ENCODE results near the gene FOXB2.
"Not testable (repeated sequence)": the region's sequence is repeated elsewhere in the genome, so short reads cannot be mapped to it uniquely, and the experiment has no call there.

FOXB2 gene

DNA sequence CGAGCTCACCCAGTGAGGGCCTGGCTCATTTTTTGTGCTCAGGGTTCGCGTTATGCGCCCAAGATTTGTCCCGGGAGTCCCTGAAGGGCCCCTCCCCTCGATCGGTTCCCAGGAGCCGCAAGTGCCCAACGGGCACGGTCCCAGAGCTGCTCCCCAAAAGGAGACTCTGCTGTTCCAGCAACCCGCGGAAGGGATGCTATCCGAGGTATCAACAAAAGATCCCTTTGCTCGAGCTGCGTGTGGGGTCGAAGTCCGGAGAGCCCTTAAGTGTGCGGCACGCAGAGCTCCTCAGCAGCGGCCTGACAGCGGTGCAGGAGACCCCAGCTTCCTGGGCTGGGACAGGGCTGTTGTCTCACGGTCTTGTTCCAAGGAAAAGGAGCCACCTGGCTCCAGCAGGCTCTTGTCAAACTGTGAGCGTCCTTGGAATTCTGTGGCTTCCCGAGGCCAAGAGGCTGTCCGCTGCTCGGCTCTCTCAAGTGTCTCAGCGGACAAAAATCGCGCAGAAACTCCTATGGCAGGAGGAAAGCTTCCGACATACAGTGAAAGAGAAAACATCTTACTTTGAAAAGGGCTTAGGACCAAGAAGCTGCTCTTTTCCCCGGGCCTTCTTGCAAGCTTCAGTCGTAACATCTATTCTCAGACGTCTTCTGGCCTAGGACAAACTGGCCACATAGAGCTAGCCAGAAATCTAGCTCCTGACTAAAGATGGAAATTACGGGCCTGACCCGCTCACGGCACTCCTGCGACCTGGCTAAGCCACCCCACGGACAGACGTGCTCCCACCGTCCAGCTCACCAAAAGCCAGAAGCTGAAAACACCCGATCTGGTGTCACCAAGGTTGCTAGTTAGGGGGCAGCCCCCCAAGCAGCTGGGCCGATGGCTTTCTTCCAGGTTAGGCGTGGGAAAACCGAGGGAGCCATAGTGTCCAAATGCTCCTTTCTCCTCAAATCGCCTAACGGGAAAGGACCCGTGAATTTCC is 2.6 kb upstream of the FOXB2 start:
- DNase-seq: no peak

DNA sequence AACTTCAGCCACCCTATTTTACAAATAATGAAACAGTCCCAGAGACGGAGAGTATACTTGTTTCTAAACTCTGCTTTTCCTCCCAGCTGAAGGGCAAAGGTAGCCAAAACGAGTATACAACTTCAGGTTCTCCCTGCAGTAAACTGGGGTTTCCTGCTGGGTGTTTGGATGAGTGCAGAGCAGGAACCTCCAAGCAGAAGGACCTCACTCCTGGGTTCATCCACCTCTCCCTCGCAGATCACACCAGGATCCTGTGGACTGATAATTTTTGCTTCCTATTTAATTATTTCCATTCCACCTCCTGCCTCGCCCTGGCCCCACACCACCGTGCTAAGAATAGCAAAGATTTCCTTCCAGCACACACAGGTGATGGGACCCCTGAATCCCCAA is 2.0 kb upstream of the FOXB2 start:
- no peak for DNase-seq

DNA sequence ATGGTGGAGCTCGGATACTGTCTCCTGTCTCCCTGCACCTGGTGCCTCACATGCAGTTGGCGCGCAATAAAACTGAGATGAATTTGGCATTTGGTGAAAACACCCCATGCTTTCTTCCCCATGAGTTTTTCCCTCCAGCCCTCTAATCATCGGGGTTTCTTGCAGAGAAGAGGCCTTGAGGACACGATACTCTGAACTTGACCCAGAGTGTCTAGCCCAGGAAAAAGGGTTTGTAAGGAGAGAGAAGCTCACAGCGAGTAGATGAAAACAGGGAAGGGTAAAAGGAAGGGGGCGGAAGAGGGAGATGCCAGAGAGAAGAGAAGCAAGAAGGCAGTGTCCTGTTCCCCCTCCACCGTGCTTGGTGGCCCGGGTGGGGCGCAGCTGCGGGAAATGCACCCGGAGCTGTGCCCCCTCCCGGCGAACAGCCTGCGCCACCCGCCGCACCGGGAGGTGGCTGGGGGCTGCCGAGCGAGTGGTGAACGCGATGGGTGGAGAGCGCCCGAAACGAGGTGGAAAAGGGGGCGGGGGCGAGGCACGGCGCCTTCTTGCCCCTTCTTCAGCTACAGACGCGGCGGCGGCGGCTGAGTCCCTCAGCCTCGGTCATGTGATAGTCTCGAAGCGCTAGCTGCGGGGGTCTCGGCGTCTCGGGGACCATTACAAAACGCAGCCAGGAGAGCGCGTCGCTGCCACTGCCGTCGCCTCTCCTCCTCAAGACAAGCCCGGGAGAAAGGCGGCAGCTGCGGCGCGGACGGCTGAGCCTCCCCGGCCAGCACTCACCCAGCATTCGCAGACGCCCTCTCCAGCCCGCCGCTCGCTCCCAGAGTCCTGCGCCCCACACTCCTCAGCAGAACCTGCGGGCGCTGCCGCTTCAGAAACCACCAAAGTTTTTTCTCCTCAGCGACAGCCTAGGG is 1.1 kb upstream of the FOXB2 start:
- DNase-seq: peak; percentile 8

DNA sequence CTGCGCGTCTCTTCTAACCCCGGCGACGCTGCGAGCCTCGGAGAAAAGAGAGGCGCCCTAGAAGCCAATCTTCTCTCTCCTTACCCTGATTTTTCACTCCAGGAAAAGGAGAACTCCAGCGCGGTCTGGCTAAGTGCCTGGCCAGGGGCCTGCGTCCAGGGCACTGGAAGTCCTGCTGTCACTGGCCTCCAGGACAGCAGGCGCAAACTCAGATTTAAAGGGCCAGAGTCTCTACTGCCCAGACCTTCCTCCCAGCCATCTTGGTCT is 553 bp upstream of the FOXB2 start:
- no peak for DNase-seq

DNA sequence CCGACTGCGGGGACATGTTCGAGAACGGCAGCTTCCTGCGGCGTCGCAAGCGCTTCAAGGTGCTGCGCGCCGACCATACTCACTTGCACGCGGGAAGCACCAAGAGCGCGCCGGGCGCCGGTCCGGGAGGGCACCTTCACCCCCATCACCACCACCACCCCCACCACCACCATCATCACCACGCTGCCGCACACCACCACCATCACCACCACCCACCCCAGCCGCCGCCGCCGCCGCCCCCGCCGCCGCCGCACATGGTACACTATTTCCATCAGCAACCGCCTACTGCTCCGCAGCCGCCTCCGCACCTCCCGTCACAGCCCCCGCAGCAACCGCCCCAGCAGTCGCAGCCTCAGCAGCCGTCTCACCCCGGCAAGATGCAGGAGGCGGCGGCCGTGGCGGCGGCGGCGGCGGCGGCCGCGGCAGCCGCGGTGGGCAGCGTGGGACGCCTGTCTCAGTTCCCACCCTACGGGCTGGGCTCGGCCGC is 514 bp downstream of the FOXB2 start:
- no peak for DNase-seq

DNA sequence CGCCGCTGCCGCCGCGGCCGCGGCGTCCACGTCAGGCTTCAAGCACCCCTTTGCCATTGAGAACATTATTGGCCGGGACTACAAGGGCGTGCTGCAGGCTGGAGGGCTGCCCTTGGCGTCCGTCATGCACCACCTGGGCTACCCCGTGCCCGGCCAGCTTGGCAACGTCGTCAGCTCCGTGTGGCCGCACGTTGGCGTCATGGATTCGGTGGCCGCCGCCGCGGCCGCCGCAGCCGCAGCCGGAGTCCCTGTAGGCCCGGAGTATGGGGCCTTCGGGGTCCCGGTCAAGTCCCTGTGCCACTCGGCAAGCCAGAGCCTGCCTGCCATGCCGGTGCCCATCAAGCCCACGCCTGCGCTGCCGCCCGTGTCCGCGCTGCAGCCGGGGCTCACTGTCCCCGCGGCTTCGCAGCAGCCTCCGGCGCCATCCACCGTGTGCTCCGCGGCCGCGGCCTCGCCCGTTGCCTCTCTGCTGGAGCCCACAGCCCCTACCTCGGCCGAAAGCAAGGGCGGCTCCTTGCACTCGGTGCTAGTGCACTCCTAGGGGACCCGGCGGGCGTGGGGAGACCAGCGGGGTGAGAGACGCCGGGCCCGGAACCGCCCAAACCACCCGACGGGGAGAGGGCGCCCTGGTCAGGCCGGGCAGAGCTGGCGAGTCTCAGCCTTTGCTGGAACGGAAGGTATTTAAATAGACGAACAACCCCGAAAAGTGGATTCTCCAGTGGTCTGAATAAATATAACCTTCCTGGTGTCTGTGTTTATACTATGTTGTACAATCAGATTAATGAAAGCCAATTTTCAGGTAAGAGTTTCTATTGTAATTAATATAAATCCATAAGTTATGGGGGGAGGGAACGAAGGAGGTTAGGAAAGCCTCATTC is 1.2 kb downstream of the FOXB2 start:
- DNase-seq: peak; percentile 4

DNA sequence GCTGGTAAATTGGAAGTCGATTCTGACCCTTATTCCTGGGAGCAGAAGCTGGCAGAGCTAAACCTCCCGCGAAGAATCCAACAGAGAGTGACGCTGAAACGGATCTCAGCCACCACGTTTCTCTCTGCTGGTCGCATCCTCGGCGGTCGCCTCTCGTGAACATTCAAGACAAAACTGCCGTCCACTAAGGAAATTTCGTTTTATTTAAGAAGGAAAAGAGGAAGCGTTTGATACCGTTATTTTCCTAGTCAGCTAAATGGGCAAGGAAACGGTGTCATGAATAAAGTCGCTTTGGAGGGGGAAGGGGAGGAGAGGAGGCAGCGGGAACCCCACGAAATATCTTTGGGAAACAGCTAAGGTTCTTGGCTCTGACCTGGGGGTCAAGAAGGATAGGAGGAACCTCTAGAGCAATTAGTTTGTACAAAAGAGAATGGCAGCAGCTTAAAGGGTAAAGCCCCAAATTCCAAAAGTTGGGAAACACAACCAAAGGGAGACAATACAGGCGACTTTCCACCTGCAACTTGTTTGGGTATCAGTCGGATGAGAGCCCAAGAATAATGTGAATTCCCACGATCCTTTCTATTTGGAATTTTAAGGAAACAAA is 1.9 kb downstream of the FOXB2 start:
- DNase-seq: no peak

DNA sequence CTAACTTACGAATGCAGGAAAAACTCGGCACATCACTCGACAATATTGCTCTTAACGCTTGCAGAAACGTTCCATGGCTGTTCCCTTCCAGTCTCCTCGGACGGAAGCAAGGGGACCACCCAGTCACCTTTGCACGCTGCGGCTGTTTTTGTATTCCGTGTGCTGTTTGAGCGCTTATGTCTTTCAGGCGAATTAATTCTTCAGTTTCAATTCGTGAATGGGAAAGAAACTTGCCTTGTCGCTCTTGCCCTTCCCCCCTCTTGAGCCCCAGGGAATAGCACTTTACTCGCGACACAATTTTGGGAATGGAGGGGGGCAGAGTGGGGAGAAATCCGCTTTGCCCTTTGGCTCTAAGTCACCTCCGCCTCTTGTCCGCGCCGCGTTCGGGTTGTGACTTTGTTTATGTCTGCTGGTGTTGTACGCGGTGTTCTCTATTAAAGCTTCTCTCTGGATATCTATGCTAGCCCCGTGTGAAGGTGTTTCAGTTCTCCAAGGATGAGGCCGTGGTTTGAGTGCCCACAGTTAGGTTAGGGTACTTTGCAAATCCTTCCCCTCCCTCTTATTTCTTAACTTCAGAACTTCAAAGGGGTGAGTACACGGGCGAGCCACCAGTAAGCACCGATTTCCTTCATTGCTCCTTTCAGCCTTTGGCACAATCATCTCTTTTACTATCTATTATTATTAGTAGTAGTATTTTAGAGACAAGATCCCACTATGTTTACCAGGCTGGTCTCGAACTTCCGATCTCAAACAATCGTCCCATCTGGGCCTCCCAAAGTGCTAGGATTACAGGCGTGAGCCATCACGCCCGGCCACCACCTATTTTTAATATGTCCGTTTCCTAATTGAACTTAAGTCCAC is 2.7 kb downstream of the FOXB2 start:
- no peak for DNase-seq

DNA sequence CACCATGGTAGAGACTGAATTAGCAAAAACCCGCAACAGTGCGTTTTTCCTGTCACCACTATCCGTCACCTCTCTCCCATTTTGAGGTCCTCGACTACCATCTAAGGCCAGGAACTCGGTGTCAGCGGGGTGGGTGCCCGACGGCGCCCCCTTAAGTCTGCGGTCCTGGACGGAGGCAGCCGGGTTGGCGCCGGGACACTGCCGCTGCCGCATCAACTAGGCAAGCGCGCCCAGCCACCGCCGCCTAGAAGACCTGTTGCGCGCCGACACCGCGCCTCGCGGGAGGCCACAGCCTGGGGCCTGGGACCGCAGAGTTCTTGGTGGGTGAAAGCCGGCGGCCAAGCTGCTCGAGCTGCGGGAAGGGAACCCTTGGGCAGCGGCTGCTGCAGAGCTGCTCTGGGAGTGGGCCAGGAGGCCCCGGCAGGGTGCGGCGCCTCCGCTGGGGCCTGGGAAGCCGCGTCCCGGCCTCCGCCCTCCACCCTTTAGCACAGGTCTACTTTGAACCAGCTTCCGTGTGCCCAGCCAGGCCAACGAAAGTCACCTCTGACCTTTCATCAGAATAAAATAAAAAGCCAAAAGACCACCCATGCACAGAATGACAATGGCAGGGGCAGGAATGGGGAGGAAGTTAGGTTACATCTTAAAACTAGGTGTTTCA is 3.5 kb downstream of the FOXB2 start:
- no peak for DNase-seq

DNA sequence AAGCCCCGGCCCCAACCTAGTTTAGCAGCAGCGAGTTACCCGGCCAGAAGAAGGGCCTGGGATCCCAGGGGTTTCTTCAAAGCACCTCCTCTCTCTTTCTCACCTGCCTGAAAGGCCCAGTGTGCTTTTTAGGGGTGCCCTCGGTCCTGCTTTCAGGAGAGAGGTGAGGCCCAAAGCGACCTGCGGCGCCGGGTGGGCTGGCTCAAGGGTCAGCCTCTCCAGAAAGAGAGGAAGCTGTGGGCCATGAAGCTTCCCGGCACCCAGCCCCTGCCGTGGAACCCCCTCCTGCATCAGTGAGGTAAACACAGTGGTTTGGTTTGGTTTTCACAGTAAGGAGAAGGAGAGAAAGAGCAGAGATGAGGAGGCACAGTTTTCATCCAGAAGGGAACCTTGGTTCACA is 4.3 kb downstream of the FOXB2 start:
- no peak for DNase-seq

DNA sequence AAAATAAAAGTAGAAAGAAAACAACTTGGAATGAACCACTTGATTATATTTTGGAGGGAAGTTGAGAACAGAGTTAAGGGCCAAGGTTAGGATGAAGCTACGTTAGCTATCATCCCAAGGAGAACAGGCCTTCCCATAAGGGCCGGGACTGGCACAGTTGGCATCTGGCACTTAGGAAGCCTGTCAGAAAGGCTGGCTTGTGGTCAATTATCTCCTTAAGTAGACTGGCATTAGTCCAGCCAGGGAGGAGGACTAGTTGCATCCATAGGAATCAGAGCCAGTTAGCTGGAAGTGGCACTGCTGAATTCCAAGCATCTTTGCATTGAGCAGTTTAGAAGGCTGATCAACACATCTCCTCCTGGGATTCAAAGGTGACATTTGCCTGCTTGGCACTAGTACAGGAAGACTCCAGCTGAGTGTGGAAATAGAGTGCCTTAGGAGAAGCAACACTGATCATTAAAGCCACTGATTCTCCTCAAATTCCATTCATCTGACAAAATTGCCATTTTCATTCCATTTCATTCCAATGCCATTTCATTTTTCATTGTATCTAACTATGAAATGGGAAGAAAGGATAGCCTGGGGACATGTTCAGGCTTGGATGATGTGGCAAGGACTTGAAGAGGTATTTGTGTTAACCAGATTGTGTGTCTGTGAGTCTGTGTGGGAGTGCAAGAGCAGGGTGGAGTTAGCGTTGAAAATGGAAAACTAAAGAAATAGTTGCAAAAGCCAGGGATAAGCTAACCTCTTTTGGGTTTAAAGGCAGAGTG is 5.5 kb downstream of the FOXB2 start:
- DNase-seq: no peak

DNA sequence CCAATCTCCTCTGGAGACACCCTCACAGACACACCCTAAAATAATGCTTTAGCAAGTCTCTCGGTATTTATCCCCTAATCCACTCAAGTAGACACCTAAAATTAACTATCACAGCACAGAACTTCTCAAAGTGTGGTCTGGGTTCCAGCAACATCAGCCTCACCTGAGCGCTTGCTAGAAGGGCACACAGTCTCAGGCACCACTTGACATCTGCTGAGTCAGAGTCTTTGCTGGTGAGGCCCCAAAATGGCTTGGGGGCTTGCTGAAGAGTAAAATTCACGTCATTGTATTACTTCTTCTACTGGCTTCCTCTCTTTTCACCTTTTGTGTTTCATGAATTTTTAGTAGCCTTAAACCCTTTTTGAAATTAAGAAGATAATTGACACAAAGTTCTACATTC is 9.0 kb downstream of the FOXB2 start:
- DNase-seq: no peak

DNA sequence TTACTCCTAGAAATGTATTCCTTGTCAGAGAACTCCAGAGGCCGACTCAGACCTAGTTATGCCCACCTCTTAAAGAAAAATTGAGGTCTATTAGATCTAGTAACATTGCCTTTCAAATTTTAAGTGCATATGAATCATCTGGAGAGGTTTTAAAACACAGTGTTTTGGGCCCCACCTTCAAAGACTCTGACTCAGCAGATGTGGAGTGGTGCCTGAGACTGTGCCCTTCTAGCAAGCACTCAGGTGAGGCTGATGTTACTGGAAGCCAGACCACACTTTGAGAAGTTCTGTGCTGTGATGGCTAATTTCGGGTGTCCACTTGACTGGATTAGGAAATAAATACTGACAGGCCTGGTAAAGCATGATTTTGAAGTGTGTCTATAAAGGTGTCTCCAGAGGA is 10.6 kb downstream of the FOXB2 start:
- no peak for DNase-seq

DNA sequence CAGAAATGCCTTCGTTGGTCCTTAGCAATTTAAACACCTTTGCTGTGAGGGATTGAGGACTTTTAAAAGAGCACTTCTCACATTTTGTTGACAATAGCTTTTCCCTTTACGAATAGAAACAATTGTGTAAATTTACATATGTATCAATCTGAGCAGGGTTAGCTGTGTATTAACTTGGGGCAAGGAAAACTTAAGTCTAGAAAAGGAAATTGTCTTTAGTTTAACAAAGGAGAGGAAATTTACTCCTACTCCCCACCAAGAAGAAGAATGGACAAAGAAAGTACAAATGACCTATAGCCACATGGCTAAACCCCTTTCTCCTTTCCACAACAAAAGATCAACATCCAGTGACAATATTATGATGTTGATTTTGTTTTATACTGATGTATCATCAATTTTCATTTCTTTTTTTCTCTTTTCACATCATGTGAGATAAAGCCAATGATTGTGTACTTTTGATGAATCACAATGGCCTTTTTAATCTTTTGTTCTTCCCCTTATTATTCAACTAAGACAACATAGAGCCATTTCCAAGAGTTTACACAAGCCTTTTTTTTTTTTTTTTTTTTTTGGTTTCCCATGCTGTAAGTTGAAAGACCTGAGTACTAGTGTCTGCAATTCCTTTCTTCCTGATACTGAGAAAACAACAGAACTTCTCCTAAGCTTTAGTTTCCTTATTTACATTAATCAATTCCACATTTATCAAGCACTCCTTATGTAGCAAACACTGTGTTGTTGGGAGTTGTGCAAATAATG is 19.0 kb downstream of the FOXB2 start:
- DNase-seq: no peak

DNA sequence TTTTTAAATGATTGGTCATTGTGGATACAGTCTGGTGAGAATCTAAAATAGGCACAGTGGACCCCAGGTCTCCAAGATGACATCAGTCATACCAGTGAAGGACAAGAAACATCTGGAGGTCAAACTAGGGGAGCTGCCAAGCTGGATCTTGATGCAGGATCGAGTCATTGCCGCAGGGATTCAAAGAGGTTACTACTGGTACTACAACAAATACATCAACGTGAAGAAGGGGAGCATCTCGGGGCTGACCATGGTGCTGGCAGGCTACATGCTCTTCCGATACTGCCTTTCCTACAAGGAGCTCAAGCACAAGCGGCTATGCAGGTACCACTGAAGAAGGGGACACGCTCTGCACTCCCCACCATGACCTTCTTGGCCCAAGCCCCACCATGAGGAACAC is 20.9 kb downstream of the FOXB2 start:
- no peak for DNase-seq

DNA sequence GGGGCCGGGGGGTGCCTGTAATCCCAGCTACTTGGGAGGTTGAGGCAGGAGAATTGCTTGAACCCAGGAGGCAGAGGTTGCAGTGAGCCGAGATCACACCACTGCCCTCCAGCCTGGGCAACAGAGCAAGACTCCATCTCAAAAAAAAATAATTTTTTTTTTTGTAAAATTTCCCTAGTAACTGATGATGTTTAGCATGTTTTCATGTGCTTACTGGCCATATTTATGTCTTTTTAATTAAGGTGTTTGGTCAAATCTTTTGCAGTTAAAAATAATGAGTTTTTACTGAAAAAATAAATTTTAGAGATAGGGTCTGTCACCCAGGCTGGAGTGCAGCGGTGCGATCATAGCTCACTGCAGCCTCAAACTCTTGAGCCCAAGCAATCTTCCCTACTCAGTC is 24.3 kb downstream of the FOXB2 start:
- not testable (repeated sequence) for DNase-seq

DNA sequence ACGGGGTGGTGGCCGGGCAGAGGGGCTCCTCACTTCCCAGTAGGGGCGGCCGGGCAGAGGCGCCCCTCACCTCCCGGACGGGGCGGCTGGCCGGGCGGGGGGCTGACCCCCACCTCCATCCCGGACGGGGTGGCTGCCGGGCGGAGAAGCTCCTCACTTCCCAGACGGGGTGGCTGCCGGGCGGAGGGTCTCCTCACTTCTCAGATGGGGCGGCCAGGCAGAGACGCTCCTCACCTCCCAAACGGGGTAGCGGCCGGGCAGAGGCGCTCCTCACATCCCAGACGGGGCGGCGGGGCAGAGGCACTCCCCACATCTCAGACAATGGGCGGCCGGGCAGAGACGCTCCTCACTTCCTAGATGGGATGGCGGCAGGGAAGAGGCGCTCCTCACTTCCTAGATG is 41.2 kb downstream of the FOXB2 start:
- DNase-seq: not testable (repeated sequence)

DNA sequence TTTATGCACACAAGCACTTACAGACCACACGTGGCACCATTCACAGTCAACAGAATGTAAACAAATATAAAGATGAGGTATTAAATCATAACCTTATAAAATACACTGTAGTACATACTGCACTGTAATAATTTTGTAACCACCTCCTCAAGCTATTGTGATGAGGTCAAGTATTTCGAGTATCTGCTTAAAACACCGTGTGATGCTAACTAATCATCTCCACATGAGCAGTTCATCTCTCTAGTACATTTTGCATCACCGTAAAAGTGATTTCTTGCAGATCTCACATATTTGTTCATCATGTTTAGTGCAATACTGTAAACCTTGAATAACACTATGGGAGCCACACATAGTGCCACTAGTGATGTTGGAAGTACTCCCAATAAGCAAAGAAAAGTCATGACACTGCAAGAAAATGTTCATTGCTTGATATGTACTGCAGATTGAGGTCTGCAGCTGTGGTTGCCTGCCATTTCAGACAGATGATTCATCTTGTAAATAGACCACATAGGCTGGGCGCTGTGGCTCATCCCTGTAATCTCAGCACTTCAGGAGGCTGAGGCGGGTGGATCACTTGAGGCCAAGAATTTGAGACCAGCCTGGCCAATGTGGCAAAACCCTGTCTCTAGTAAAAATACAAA is 44.3 kb downstream of the FOXB2 start:
- DNase-seq: no peak

DNA sequence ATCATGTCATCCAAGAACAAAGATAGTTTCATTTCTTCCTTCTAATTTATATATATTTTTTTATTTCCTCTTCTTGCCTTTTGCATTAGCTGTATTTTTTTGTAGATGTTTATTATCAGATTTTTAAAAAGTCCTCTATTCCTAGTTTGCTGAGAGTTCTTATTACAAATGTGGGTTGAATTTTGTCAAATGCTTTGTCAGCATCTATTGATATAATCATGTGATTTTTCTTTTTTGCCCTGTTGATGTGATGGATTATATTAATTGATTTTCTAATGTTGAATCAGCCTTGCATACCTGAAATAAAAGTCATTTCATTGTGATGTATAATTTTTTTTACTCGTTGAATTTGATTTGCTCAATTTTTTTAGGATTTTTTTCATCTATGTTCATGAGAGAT is 46.9 kb downstream of the FOXB2 start:
- DNase-seq: no peak
